HEK293T (cell line): ENCODE data around the gene DET1.

ENCODE experiments used
- FOXA1 ChIP-seq: fragments of 450-650 bp; IDR thresholded peaks from 2 replicates; pipeline ENCODE4 v1.6.1; 2016; ENCODE audit warnings: mild to moderate bottlenecking
- LEF1 ChIP-seq: fragments of 450-650 bp; IDR thresholded peaks from 2 replicates; pipeline ENCODE4 v1.6.1; 2017; ENCODE audit warnings: mild to moderate bottlenecking, borderline replicate concordance

DNA sequence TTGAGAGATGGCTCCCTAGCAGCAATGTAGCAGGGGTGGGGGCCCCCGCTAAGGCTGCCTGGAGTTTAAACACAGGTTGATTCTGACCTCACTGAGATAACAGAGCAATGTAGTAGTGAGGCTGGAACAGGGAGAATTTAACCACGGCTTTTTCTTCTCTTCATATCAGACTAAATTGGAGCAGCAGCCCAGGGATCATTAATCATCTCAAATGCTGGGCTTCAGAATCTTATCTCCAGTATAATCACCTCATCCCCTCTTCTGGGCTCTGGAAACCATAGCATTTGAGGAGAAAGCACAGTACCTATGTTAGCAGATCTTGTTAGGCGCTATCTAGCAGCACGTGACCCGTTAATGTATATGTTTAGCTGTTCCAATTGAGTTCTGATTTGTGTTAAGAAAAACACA, 25.4 kb upstream of the DET1 start:
- TF ChIP-seq LEF1, result no peak
- no peak for TF ChIP-seq FOXA1
